Activated naive CD4-positive, alpha-beta T cell treated with anti-CD3 and anti-CD28 coated beads for 36 hours (primary cell): ENCODE measurements around the gene NHLRC2. TPM values are rescaled to one million over a fixed set of nuclear protein-coding genes. Genes with fewer than 3 reads are reported as not detected.

ENCODE experiments used
- CTCF ChIA-PET: fragments of 350-600 bp; sonication (Branson Sonifier 250); formaldehyde crosslinking; loops from one replicate; lab custom pipeline; 2021; ENCODE audit warnings: antibody characterized with exemption; lab: Charles Lee
- DNase-seq: peaks from one replicate; pipeline ENCODE4 v3.0.0-alpha.2; 2020
- H3K27ac Mint-ChIP-seq: one replicate; pipeline ENCODE4 v1.8.0; 2021; ENCODE audit warnings: mild to moderate bottlenecking, mixed read lengths
- H3K27me3 Mint-ChIP-seq: one replicate; pipeline ENCODE4 v1.8.0; 2021; ENCODE audit warnings: low read depth, mixed read lengths
- H3K36me3 Mint-ChIP-seq: one replicate; pipeline ENCODE4 v1.8.0; 2021; ENCODE audit warnings: low read depth, mixed read lengths
- H3K4me1 Mint-ChIP-seq: one replicate; pipeline ENCODE4 v1.8.0; 2021; ENCODE audit warnings: low read depth, mixed read lengths
- H3K4me3 Mint-ChIP-seq: one replicate; pipeline ENCODE4 v1.8.0; 2021; ENCODE audit warnings: mild to moderate bottlenecking, moderate library complexity, mixed read lengths
- H3K9me3 Mint-ChIP-seq: one replicate; pipeline ENCODE4 v1.8.0; 2021; ENCODE audit warnings: mixed read lengths
- intact Hi-C: fragments of 100-400 bp; cut with micrococcal nuclease; formaldehyde crosslinking; loops from one replicate; pipeline ENCODE4 v1.15.1; 2023
- total RNA-seq, 2 experiments: library from RNA; stranded (reverse); gene quantifications; one replicate each; pipeline ENCODE4 v1.2.3, GENCODE V29; 2021

The NHLRC2 gene
- total RNA-seq, 2 experiments from 2014 or later = 12.6 to 13.9 TPM

GRCh38 chr10:113916053-113916452 is 61.6 kb downstream of the NHLRC2 start:
- Mint-ChIP-seq H3K4me3 (no peak overlapping the region), H3K4me1 (peaks cover 3% of the 10 kb centered on the region)
- CTCF ChIA-PET = no interaction called here

DNA sequence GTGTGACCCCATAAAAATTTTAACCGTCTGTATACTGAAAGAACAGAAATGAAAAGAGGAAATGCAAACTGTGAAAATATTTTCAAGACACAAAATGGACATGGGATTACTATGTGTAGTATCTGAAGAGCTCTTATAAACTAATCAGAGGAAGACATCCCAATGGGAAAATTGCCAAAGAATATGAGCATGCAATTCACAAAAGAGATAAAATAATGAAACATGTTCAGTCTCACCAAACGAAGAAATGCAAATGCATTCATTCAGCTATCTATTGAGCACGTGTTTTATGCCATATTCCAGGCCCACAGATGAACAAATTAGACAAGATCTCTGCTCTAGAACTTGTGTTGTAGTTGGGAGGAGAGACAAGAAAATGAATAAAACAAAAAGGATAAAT is 63.2 kb downstream of the NHLRC2 start:
- CTCF ChIA-PET = no interaction called here
- no peaks in the 10 kb centered on the region for H3K9me3 Mint-ChIP-seq
- H3K27me3 Mint-ChIP-seq = peaks cover 3% of the 10 kb centered on the region
- H3K4me1 Mint-ChIP-seq = peaks cover 3% of the 10 kb centered on the region
- no peak overlapping the region for H3K27ac Mint-ChIP-seq
- no peak for DNase-seq
- H3K4me3 Mint-ChIP-seq = no peak overlapping the region
- intact Hi-C loops = no loop called here
- peaks cover 3% of the 10 kb centered on the region for H3K36me3 Mint-ChIP-seq

More at GRCh38 chr10:113916053-113916452, 61.6 kb downstream of the NHLRC2 start:
- Mint-ChIP-seq H3K36me3 (peaks cover 7% of the 10 kb centered on the region), H3K9me3 (no peaks in the 10 kb centered on the region), H3K27me3 (no peaks in the 10 kb centered on the region), H3K27ac (no peak overlapping the region)
- intact Hi-C loops = no loop called here
- DNase-seq = no peak

DNA sequence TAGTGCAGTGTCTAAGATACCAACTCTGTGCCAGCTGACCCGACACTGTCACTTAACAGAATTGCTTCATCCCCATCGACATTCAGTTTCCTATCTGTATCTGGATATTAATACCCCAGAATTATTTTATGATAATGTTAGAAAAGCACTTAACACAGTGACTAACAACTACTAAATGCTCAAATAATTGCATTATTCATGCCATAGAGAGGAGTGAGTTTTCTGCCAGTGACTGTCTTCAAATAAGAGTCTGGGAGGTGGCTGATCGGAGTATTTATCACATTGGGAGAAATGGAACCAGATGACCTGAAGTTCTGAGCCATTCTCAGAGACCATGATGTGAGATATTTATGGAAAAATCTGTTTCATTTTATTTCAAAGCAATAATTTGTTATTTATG is 65.7 kb downstream of the NHLRC2 start:
- DNase-seq = no peak
- CTCF ChIA-PET = interaction anchor here (0.6 kb wide), 1 partner anchor 133 kb away, joined by 3 read pairs; no protein-coding TSS in a partner anchor
- intact Hi-C loops = no loop called here
- Mint-ChIP-seq H3K9me3 (peaks cover 9% of the 10 kb centered on the region), H3K36me3 (peaks cover 3% of the 10 kb centered on the region), H3K27ac (no peak overlapping the region), H3K27me3 (peaks cover 18% of the 10 kb centered on the region), H3K4me3 (no peak overlapping the region), H3K4me1 (peaks cover 3% of the 10 kb centered on the region)

DNA sequence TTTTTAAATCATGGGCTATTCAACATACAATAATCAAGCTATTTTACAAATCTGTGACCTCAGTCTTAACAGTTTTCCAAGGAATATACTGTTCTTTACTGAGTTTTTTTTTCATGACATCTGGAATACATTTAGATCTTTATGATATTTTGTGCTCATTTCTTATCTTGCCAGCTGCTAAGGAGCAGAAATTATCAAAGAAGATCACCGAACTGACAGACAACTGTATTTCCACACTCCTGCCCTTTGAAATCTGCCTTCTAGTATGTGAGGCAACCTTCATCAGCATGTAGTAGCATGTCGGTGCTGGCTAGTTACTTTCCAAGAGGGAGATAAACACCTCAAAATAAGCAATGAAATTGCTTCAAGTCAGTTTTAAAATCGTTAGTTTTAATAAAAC is 66.4 kb downstream of the NHLRC2 start:
- Mint-ChIP-seq H3K9me3 (peaks cover 12% of the 10 kb centered on the region), H3K27ac (no peak overlapping the region), H3K27me3 (peaks cover 20% of the 10 kb centered on the region), H3K4me1 (peaks cover 2% of the 10 kb centered on the region), H3K36me3 (peaks cover 3% of the 10 kb centered on the region), H3K4me3 (no peak overlapping the region)
- DNase-seq = no peak
- CTCF ChIA-PET = interaction anchor here (0.6 kb wide), 1 partner anchor 133 kb away, joined by 3 read pairs; no protein-coding TSS in a partner anchor
- intact Hi-C loops = no loop called here

DNA sequence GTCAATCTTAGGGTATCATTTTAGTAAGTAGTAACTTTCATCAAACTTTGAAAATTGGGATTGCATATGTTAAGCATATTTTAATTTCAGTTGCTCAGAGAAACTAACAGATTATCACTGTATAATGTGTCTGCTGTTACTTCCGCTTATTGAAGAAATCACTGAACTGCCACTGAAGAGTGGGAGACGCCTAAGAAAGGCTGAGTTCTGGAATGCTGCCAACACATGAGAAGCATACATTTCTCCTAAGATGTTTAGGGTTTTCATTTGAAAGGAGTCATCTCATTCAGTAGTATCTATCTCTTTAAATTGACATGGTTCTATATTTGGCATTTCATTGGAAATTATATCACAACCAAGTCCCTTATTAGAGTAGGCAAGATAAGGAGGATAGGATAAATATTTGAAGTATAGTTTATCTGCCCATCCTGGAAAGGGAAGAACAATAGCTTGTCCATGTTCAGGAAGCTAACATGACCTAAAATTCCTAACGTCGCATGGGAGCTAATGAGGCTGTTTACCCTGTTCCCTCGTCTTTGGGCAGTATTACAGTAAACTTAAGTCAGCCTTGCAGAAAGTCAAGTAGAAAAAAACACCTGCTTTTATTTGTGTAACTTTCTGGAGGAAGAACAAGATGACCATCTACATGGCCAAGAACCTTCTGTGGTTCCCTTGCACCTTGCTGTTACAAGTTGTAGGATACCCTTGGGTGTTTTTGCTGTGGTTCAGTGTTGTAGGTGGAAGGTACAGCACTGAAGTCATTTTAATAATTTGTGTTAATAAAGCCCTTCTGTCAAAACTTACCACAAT is 67.3 kb downstream of the NHLRC2 start:
- peaks cover 15% of the 10 kb centered on the region for H3K9me3 Mint-ChIP-seq
- H3K27me3 Mint-ChIP-seq = peaks cover 23% of the 10 kb centered on the region
- H3K4me3 Mint-ChIP-seq = no peak overlapping the region
- no peak overlapping the region for H3K27ac Mint-ChIP-seq
- CTCF ChIA-PET = no interaction called here
- intact Hi-C loops = no loop called here
- DNase-seq = no peak
- H3K36me3 Mint-ChIP-seq = peaks cover 3% of the 10 kb centered on the region
- H3K4me1 Mint-ChIP-seq = no peaks in the 10 kb centered on the region

GRCh38 chr10:113922787-113923570 is 68.5 kb downstream of the NHLRC2 start:
- peaks cover 15% of the 10 kb centered on the region for H3K9me3 Mint-ChIP-seq
- CTCF ChIA-PET = no interaction called here
- intact Hi-C loops = no loop called here
- no peak overlapping the region for H3K4me3 Mint-ChIP-seq
- H3K27ac Mint-ChIP-seq = no peak overlapping the region
- H3K4me1 Mint-ChIP-seq = no peaks in the 10 kb centered on the region
- no peak for DNase-seq
- H3K27me3 Mint-ChIP-seq = peaks cover 28% of the 10 kb centered on the region
- no peaks in the 10 kb centered on the region for H3K36me3 Mint-ChIP-seq

GRCh38 chr10:113924186-113924585 is 69.7 kb downstream of the NHLRC2 start:
- no peak for DNase-seq
- peaks cover 15% of the 10 kb centered on the region for H3K9me3 Mint-ChIP-seq
- H3K4me3 Mint-ChIP-seq = no peak overlapping the region
- CTCF ChIA-PET = no interaction called here
- intact Hi-C loops = no loop called here
- H3K36me3 Mint-ChIP-seq = no peaks in the 10 kb centered on the region
- peaks cover 29% of the 10 kb centered on the region for H3K27me3 Mint-ChIP-seq
- no peaks in the 10 kb centered on the region for H3K4me1 Mint-ChIP-seq
- no peak overlapping the region for H3K27ac Mint-ChIP-seq

DNA sequence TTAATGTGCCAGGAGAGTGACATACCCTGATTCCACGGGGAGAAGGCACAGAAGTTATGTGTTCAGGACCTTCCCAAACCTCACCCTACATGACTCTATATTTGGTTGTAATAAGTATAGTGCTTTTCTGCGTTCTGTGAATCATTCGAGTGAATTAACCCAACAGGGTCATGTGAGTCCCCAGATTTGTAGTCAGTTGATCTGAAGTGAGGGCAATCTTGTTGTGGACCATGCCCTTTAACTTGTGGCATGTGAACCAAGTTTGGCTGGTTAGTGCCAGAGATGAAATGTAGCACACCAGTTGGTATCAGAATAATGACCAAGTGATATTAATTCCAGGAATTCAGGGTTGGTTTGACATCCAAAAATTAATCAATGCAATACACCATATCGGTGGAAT is 70.2 kb downstream of the NHLRC2 start:
- no peak for DNase-seq
- CTCF ChIA-PET = no interaction called here
- Mint-ChIP-seq H3K9me3 (peaks cover 15% of the 10 kb centered on the region), H3K27me3 (peaks cover 31% of the 10 kb centered on the region), H3K4me3 (no peak overlapping the region), H3K4me1 (no peaks in the 10 kb centered on the region), H3K36me3 (no peaks in the 10 kb centered on the region), H3K27ac (no peak overlapping the region)
- intact Hi-C loops = no loop called here

GRCh38 chr10:113927440-113927839 is 73.0 kb downstream of the NHLRC2 start:
- H3K27ac Mint-ChIP-seq = no peak overlapping the region
- H3K4me3 Mint-ChIP-seq = no peak overlapping the region
- no peaks in the 10 kb centered on the region for H3K36me3 Mint-ChIP-seq
- CTCF ChIA-PET = interaction anchor here (0.5 kb wide), 1 partner anchor 97 kb away, joined by 3 read pairs; no protein-coding TSS in a partner anchor
- no peaks in the 10 kb centered on the region for H3K4me1 Mint-ChIP-seq
- H3K9me3 Mint-ChIP-seq = peaks cover 15% of the 10 kb centered on the region
- no peak for DNase-seq
- peaks cover 29% of the 10 kb centered on the region for H3K27me3 Mint-ChIP-seq
- intact Hi-C loops = no loop called here

- CTCF ChIA-PET = interaction anchor here (1.1 kb wide), 1 partner anchor 95 kb away, joined by 3 read pairs; no protein-coding TSS in a partner anchor
- Mint-ChIP-seq H3K36me3 (no peaks in the 10 kb centered on the region), H3K27me3 (peaks cover 22% of the 10 kb centered on the region), H3K9me3 (peaks cover 15% of the 10 kb centered on the region), H3K27ac (no peak overlapping the region), H3K4me1 (no peaks in the 10 kb centered on the region), H3K4me3 (no peak overlapping the region)
- no peak for DNase-seq
- intact Hi-C loops = no loop called here
These were observed 74.4 kb downstream of the NHLRC2 start for GRCh38 chr10:113928830-113929229.

GRCh38 chr10:113929522-113929921 is 75.1 kb downstream of the NHLRC2 start:
- Mint-ChIP-seq H3K9me3 (peaks cover 13% of the 10 kb centered on the region), H3K27ac (no peak overlapping the region), H3K36me3 (no peaks in the 10 kb centered on the region), H3K4me3 (no peak overlapping the region), H3K4me1 (no peaks in the 10 kb centered on the region), H3K27me3 (peaks cover 21% of the 10 kb centered on the region)
- DNase-seq = no peak
- intact Hi-C loops = no loop called here
- CTCF ChIA-PET = interaction anchor here (1.1 kb wide), 1 partner anchor 96 kb away, joined by 3 read pairs; no protein-coding TSS in a partner anchor

GRCh38 chr10:113930482-113931057 is 76.1 kb downstream of the NHLRC2 start:
- no peak for DNase-seq
- peaks cover 13% of the 10 kb centered on the region for H3K27me3 Mint-ChIP-seq
- no peaks in the 10 kb centered on the region for H3K4me1 Mint-ChIP-seq
- H3K27ac Mint-ChIP-seq = no peak overlapping the region
- no peaks in the 10 kb centered on the region for H3K36me3 Mint-ChIP-seq
- intact Hi-C loops = no loop called here
- no peak overlapping the region for H3K4me3 Mint-ChIP-seq
- CTCF ChIA-PET = interaction anchor here (1.1 kb wide), 1 partner anchor 82 kb away, joined by 4 read pairs; no protein-coding TSS in a partner anchor
- peaks cover 3% of the 10 kb centered on the region for H3K9me3 Mint-ChIP-seq
